Esophagus squamous epithelium (tissue), 5 donors: ENCODE results near the gene CHPF2. TPM values are rescaled to one million over a fixed set of nuclear protein-coding genes. Genes with fewer than 3 reads are reported as not detected.

Source experiments
- DNase-seq: peaks from one replicate; lab custom pipeline; 2025; lab: John Stamatoyannopoulos, UW
- H3K27ac ChIP-seq, 4 donors: fragments of 200-600 bp; sonication (generic); one replicate each; pipeline ENCODE4 v1.5.1; 2016 to 2019; ENCODE audit warnings: mild to moderate bottlenecking in 1 of 4
- H3K27me3 ChIP-seq, 4 donors: fragments of 200-600 bp; sonication (generic); 1 replicate in 3 of 4; 2 replicates in 1 of 4; pipeline versions ENCODE4 v1.5.1 to v1.6.0; 2017 to 2021; ENCODE audit warnings: antibody characterized with exemption in 1 of 4
- H3K36me3 ChIP-seq, 3 donors: fragments of 200-600 bp; sonication (generic); one replicate each; pipeline ENCODE4 v1.5.1; 2016 to 2019
- H3K4me1 ChIP-seq, 3 donors: fragments of 200-600 bp; sonication (generic); one replicate each; pipeline ENCODE4 v1.5.1; 2017 to 2019
- H3K4me3 ChIP-seq, 4 donors: fragments of 200-600 bp; sonication (generic); 1 replicate in 3 of 4; 2 replicates in 1 of 4; pipeline ENCODE4 v1.5.1; 2016 to 2019; ENCODE audit warnings: mild to moderate bottlenecking in 2 of 4, moderate library complexity in 1 of 4
- H3K9me3 ChIP-seq, 3 donors: fragments of 200-600 bp; sonication (generic); one replicate each; pipeline ENCODE4 v1.5.1; 2016 to 2019
- POLR2A ChIP-seq, 4 donors: fragments of 450-650 bp; IDR thresholded peaks; one replicate each; pipeline ENCODE4 v1.6.1; 2017; ENCODE audit warnings: antibody characterized with exemption in 4 of 4, mild to moderate bottlenecking in 4 of 4, moderate library complexity in 3 of 4
- WGBS, 2 donors: methylation state at CpG; one replicate each; pipeline ENCODE4 v1.1.5; 2018; 5-methylcytosine and 5-hydroxymethylcytosine counted together
- intact Hi-C: fragments of 100-400 bp; cut with DNase I; formaldehyde crosslinking; loops from one replicate; pipeline ENCODE4 v1.15.0; 2022
- total RNA-seq, 4 donors: library from RNA; depleted of rRNA; stranded (reverse); fragments of >200 nt; gene quantifications; one replicate each; pipeline ENCODE4 v1.1.0, GENCODE V29; 2016
- TF ChIP-seq, protein P1 (sequence below), 6 experiments: fragments of 450-650 bp in 4 of 6; fragments of 200-600 bp in 2 of 6; sonication (generic) in 2 of 6; IDR thresholded peaks; one replicate each; pipeline ENCODE4 v1.5.1; 2016 to 2019; ENCODE audit warnings: antibody characterized with exemption in 6 of 6, mild to moderate bottlenecking in 4 of 6, moderate library complexity in 4 of 6
- donor health status: DM: yes; HTN: yes; CAD: no.

Gene CHPF2
- total RNA-seq, 4 donors from 2014 or later = 21.8 to 23.5 (median 22.3) TPM

GRCh38 chr7:151274396-151274795, 42.1 kb downstream of the CHPF2 start:
- H3K4me1 ChIP-seq = peaks cover 21 to 67% (median 25%) of the 10 kb centered on the region in 3 donors
- DNase-seq = no peak
- H3K36me3 ChIP-seq = no peaks in the 10 kb centered on the region
- intact Hi-C loops = no loop called here
- no peak for TF ChIP-seq POLR2A (IDR thresholded peaks at IDR 0.05)
- TF ChIP-seq, protein P1, sequence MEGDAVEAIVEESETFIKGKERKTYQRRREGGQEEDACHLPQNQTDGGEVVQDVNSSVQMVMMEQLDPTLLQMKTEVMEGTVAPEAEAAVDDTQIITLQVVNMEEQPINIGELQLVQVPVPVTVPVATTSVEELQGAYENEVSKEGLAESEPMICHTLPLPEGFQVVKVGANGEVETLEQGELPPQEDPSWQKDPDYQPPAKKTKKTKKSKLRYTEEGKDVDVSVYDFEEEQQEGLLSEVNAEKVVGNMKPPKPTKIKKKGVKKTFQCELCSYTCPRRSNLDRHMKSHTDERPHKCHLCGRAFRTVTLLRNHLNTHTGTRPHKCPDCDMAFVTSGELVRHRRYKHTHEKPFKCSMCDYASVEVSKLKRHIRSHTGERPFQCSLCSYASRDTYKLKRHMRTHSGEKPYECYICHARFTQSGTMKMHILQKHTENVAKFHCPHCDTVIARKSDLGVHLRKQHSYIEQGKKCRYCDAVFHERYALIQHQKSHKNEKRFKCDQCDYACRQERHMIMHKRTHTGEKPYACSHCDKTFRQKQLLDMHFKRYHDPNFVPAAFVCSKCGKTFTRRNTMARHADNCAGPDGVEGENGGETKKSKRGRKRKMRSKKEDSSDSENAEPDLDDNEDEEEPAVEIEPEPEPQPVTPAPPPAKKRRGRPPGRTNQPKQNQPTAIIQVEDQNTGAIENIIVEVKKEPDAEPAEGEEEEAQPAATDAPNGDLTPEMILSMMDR (IDR thresholded peaks at IDR 0.05) = no peak
- H3K27me3 ChIP-seq = peaks cover 0 to 28% (median 0%) of the 10 kb centered on the region in 4 donors
- no peak overlapping the region for H3K4me3 ChIP-seq
- no peaks in the 10 kb centered on the region for H3K9me3 ChIP-seq
- WGBS, 2 donors = 42 to 66% methylated on average over 4 of the region's 9 CpGs
- H3K27ac ChIP-seq = no peak overlapping the region

- Histone ChIP-seq H3K36me3 (no peaks in the 10 kb centered on the region), H3K27me3 (peaks cover 0 to 36% (median 0%) of the 10 kb centered on the region in 4 donors), H3K9me3 (no peaks in the 10 kb centered on the region), H3K4me1 (peaks cover 21 to 67% (median 25%) of the 10 kb centered on the region in 3 donors), H3K4me3 (no peak overlapping the region), H3K27ac (peak overlapping the region in 2 of 4 donors; percentile 21 to 30)
- TF ChIP-seq, protein P1 (IDR thresholded peaks at IDR 0.05) = no peak
- no peak for TF ChIP-seq POLR2A (IDR thresholded peaks at IDR 0.05)
- DNase-seq = no peak
- WGBS, 2 donors = 73 to 74% methylated on average over 7 to 11 of the region's 17 CpGs
- intact Hi-C loops = no loop called here
Observed at GRCh38 chr7:151274936-151275812, 42.9 kb downstream of the CHPF2 start.

DNA sequence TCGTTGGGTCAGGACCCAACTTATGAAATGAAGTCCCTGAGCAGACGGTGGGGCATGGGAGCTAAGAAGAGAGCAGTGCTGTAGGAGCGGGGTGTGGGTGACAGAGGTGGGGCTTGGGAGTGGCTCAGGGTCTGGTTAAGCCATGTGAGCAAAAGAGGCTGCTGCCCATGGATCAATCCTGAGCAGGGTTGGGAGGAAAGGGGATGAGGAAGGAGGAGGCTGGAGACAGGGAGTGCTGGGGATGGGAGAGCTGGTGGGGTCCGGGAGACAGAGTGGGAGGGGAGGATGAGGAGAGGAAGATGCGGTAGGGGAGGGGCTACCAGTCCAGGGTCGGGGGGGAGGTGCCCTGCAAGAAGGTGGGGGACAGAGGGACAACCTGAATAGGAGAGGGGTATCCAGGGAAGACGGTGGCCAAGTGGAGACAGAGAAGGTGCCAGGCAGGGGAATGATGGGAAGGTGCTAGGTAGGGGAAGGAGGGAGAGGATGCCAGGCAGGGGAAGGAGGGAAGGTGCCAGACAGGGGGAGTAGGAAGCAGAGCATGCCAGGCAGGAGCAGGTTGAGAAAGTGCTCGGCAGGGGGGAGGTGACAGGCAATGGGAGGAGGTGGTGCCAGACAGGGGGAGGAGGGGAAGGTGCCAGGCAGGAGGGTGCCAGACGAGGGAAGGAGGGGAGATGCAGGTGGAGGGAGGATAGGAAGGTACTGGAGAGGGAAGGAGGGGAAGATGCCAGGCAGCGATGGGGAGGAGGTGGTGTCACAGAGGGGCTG, 43.7 kb downstream of the CHPF2 start:
- no peak for DNase-seq
- peaks cover 0 to 38% (median 0%) of the 10 kb centered on the region in 4 donors for H3K27me3 ChIP-seq
- peak overlapping the region in 3 of 4 donors; percentile 34 to 68 (median 47) for H3K4me3 ChIP-seq
- intact Hi-C loops = no loop called here
- no peaks in the 10 kb centered on the region for H3K9me3 ChIP-seq
- WGBS, 2 donors = 13 to 19% methylated on average over 8 to 9 of the region's 10 CpGs
- peak overlapping the region in 2 of 4 donors; percentile 30 to 69 for H3K27ac ChIP-seq
- H3K36me3 ChIP-seq = no peaks in the 10 kb centered on the region
- no peak for TF ChIP-seq POLR2A (IDR thresholded peaks at IDR 0.05)
- TF ChIP-seq, protein P1 (IDR thresholded peaks at IDR 0.05) = no peak
- H3K4me1 ChIP-seq = peaks cover 21 to 67% (median 25%) of the 10 kb centered on the region in 3 donors

GRCh38 chr7:151276666-151277590, 44.6 kb downstream of the CHPF2 start:
- no peak for DNase-seq
- peaks cover 0 to 48% (median 0%) of the 10 kb centered on the region in 4 donors for H3K27me3 ChIP-seq
- H3K27ac ChIP-seq = peak overlapping the region in 2 of 4 donors; percentile 67 to 69
- intact Hi-C loops = no loop called here
- TF ChIP-seq, protein P1 (IDR thresholded peaks at IDR 0.05) = no peak
- TF ChIP-seq POLR2A (IDR thresholded peaks at IDR 0.05) = no peak
- no peaks in the 10 kb centered on the region for H3K9me3 ChIP-seq
- H3K36me3 ChIP-seq = no peaks in the 10 kb centered on the region
- peaks cover 21 to 58% (median 25%) of the 10 kb centered on the region in 3 donors for H3K4me1 ChIP-seq
- peak overlapping the region; percentile 15 to 68 (median 40) for H3K4me3 ChIP-seq
- 5 to 8% methylated on average over 13 to 35 of the region's 63 CpGs for WGBS, 2 donors
